Measurements from ENCODE around the gene SOX14.

The SOX14 gene

DNA sequence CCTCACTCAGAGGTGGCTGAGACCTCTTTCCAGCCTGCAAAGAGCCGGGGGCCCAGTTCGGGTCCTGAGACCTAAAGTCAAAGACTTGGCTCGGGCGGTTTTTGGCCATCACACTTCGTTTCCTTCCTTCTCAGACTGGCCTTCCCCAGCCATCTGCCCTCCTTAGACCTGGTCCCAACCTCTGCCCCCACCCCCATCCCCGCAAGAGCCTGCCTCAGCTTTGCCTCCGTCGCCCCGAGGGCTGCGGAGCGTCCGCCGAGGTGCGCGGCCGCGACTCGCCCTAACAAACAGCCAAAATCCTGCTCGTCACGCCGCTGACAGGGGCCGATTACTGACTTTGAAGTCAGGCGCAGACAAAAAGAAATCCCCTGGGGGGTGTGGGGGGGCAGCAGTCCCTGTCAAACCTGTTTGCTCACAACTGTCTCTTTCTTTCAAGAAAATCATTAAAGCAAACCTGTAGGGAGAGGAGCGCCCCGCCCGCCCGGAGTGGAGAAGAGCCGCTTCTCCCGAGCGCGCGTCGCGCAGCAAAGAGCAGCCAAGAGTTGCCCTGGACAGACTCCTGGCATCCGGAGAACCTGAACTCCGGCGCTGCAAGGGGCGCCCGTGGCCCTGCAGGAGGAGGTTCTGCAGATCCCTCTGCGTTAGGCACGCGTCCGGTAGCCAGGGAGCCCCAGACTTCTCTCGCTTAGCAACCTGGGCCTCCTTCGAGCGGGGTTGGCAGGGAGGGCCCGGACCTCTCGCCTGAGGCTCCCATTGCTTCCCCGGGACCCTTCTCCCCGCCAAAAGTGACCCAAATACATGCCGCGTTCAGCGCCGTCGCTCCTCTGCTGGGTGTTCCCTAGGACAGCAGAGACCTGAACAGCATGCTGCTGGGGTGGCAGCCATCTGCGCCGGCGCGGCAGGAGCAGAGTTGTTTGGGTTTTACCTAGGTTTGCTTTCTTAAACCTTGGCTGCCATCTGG is 4.5 kb downstream of the SOX14 start:
- no peak for DNase-seq (ENCODE audit: low spot score)

DNA sequence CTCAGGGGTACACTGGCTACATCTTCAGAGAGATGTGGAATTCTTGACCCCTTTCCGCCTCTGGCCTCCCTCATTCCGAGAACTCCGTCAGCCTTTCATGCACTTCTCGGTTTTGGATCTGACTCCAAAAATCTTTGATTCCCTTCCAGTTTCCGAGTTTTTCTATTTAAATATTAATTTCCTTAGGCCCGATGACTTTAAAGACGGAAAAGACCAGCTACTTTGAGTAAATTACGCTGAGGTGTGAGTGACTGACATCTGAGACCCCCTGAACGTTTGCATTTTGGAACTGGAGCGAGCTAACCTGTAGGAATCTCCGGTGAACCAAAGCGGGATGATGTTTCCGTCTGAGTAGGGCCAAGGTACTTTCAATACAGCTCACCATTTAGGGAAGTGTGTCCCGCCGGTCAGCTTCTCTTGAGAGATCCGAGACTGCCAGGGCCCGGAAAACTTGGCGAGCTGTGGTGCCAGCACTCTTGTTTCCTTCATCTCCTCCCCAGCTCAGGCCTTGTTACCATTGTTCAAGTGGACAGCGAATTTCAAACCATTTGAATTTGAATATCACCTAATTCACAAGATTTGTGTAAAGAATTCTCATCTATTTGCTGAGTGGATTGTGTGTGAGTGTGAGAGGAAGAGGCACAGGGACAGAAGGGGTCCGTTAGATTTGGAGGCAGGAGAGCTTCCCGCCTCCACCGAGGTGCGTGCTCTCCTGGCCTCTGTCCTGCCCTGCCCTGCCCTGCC is 5.4 kb downstream of the SOX14 start:
- DNase-seq (ENCODE audit: low spot score) = no peak

DNA sequence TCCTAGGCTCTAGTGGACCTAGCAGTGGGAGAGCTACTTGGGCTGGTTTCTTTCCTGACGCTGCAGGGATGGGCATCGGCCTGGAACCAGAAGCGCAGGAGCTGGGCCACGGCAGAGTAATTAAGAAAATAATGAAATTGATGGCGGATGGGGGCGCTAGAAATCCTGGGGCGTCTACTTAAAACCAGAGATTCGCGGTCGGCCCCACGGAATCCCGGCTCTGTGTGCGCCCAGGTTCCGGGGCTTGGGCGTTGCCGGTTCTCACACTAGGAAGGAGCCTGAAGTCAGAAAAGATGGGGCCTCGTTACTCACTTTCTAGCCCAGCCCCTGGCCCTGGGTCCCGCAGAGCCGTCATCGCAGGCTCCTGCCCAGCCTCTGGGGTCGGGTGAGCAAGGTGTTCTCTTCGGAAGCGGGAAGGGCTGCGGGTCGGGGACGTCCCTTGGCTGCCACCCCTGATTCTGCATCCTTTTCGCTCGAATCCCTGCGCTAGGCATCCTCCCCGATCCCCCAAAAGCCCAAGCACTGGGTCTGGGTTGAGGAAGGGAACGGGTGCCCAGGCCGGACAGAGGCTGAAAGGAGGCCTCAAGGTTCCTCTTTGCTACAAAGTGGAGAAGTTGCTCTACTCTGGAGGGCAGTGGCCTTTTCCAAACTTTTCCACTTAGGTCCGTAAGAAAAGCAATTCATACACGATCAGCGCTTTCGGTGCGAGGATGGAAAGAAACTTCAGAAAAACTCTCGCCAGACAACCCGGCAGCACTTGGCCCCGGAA is 6.1 kb downstream of the SOX14 start:
- DNase-seq (ENCODE audit: low spot score) = no peak

DNA sequence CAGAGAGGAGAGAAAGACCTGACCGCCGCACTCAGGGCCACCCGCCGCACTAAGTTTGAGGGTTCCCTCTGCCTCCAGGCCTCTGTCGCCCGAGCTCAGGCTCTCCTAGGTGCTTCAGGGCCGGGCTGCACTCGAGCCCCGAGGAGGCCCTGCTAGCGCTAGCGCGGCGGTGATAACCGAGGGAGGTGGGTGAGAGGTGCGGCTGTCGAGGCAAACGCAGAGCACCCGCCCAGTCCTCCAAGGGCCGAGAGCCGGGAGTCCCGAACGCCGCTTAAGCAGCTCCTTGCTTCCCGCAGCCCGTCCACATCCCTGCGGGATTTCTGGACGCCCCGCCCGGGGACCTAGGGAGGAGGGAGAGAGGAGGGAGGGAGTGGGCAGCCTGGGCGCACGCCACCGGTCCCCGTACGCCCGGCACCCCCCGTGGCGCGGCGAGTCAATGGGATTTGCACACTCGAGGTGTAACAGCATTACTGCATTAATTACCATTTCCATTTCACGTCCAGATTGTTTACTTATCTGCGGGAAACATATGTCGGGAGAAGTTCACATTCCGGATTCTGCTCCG is 6.8 kb downstream of the SOX14 start:
- DNase-seq (ENCODE audit: low spot score) = no peak

DNA sequence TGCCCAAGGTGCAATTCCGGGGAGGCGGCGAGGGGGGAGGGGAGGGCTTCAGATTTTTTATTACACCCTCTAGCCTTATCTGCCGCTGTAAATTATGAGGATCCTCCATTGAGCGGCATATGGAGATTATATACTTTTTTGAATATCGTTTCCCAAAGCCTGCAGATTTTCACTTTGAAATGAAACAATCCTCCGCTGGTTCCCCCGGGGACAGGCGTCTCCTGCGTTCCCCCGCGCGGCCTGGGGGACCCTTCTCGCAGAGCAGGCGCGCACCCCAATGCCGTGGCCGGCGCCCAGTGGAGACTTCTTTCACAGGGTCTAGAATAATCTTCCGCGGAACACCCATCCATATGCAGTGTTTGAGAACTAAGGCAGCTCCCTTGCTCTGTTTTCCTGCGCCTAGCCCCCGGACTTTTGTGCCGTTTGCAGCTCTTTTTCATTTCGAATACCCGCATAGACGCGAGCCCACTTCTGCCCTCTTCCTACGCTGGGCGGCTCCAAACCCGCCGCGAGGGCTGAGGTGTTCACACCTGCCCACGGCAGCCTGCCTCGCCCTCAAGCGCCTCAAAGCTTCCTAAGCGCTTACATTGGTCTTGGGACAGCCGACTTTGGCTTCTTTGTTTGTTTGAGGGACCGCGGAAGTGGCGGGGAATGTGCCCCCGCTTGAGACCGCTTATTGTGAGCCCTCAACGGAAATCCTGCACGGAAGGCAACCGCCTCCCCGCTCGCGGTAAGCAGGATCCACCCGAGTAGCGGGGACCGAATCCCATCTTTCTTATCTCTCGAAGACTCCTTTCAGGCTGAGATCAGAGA is 7.5 kb downstream of the SOX14 start:
- DNase-seq (ENCODE audit: low spot score) = no peak

DNA sequence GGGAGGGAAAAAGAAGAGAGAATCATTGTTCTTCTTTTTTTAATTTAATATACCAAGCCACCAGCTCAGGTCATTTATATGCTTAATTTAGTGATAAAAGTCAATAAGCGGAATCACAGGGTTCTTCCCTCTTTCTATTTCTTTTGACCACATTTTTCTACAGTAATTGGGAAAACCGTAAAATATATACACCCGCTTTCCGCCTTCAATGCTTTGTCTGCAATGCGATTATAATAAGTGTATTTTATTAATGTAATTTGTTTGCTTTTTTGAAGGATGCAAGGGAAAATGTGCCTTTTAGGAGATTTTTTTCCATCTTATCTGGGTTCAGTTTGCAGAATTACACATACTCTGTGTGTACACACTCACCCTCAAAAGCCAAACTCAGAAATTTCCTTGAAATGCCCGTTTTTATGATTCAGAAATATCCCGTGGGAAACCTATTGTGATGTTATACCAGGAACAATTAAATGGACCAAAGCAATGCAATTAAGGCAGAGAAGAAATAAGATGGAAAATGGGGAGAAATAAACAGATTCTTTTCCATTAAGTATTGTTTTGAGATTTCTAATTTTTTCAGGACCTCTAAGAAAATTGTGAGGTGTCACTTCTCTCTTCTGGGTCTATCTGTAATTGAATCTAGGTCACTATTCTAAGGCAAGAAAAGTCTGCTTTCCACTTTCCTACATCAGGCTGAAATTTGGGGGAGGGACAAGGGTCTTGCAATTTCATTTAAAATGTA is 8.3 kb downstream of the SOX14 start:
- DNase-seq (ENCODE audit: low spot score) = no peak

DNA sequence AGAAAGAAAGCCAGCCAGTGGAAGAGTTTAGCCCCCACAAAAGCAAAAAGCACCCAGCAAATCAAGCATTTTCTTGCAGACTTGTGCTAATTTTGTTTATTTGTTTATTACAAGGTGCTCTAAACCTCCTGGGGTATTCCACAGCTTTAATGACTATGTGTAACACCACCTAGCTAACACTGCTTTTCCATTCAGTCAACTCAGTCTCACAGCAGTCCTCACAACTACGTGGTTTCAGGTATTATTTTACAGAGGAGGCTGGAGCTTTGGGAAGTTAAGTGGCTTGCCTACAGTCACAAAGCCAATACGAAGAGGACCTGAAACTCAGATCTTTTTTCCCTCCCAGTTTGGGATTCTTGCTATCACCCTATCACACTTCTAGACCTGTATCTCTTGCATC is 14.8 kb downstream of the SOX14 start:
- no peak for DNase-seq (ENCODE audit: low spot score)

DNA sequence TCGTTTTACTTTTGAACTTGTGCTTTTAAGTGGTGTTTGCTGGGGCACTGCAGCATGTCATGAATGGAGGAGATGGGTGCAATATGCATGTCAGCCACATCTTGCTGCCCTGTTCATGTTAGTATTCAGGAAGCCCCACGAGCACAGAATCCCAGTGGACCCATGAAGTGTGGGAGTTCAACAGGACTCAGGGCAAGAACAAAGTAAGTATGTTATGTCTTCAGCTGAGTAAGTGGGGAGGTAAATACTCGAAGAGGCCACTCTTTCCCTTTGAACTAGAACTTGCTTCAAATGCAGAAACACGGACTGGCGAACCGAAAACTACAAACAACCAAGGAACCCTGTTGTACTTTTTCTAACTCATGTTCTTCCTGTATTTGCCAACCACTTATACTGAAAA is 23.4 kb downstream of the SOX14 start:
- no peak for DNase-seq (ENCODE audit: low spot score)

DNA sequence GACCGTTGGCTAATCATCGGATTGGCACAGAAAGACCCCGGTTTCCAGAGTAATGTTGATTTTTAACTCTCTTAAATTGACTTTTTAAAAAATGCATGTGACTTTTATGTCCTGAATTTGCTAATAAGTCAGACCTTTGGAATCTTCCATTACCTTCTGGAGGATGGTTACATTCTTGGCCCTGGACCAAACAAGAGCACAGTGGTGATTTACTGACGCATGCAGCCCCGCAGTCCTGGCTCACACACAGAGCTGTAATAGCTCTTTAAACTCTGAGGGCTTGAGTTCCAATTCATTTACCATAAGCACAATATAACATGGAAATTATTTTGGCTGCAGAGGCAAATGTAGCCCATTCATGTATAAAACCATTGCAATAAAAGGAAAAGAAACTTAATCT is 25.1 kb downstream of the SOX14 start:
- DNase-seq (ENCODE audit: low spot score) = no peak

DNA sequence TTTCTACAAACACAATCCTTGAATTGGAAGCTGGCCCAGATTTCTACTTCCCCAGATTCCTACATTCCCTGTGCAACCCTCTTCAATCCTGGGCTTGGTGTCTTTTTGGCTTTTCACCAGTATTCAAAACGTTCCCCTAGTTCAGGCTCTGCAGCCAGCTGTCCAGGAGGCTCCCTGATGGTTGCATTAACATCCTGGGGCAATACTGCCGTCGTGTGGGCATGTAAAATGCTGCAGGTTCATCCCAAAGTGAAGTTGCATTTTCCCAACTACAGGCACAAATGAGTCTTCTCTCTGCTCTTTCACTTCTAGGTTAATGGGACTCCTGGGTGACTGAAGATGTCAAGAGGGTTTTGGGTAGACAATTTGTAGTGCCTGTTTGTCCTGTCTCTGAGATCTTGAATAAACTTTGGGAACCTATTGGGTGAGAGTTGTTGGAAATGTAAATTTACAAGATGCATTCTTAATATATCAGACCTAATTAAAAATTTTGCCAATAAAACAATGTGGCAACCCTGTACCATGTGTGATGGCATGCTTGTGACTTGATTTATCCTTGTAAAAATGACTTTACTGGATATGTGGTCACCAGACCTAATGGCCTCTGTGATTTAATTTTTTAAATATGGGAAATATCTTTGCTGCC is 28.6 kb downstream of the SOX14 start:
- no peak for DNase-seq (ENCODE audit: low spot score)

DNA sequence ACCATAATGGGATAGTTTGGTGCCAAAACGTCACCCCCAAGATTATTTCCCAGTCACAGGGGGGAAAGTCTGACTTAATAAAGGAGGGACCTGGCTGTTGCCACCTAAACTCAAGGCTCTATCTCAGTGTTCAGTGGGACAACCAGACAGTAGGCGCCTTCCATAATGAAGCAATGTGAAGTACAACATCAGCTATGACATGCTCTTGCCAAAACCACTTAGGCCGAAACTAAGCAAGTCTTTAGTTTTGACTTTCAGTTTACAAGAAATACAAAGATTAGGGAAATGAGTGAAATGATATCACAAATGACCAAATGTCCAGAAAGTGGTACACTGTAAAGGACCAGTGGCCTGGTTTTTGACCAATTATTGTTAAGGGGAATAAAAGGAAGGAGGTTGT is 32.9 kb downstream of the SOX14 start:
- DNase-seq (ENCODE audit: low spot score) = no peak

DNA sequence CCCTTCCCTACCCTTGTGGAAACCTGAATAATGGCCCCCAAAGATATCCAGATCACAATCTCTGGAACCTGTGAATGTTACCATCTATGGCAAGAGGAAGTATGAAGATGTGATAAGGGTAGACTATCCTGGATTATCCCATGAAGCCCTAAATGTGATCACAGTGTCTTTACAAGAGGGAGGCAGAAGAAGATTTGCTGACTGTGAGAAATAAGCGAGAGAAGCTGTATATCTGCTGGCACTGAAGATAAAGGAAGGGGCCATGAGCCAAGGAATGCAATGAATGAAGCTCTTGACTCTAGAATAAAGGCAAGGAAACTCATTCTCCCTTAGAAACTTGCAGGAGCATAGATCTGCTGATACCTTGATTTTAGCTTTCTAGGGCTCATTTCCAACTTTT is 39.1 kb downstream of the SOX14 start:
- no peak for DNase-seq (ENCODE audit: low spot score)

DNA sequence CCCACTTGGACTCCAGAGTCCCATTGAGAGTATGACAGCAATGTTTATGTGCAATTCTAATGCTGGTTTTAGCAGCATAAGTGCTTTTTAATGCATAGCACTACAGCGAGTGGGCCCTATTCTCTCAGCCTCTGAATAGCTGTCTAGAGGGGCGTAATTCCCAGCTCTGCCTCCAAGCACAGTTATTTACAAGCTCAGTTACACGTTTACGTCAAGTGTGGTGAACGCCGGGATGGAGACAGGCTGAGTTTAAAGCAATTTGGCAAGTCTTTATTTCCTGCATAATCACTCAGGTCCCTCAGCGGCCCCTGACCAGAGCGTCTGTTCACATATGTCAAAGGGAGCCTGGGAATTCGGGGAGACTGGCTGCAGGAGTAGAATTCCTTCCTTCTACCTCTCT is 43.9 kb downstream of the SOX14 start:
- no peak for DNase-seq (ENCODE audit: low spot score)

DNA sequence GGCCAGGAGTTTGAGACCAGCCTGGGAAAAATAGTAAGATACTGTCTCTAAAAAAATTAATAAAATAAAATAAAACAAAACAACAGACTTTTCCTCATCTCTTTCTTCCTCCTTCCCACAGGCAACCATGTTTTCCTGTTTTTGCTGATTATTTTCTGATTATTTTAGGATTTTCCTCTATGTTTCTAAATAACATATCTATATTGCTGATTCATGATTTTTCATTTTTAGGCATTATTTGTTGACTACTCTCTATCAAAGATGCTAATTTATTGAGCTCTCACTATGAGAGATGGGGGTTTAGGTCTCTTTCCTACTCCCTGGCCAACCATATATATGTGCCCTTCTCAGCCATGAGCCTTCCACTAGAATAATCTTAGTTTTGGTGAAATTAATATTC is 45.4 kb downstream of the SOX14 start:
- DNase-seq (ENCODE audit: low spot score) = no peak

DNA sequence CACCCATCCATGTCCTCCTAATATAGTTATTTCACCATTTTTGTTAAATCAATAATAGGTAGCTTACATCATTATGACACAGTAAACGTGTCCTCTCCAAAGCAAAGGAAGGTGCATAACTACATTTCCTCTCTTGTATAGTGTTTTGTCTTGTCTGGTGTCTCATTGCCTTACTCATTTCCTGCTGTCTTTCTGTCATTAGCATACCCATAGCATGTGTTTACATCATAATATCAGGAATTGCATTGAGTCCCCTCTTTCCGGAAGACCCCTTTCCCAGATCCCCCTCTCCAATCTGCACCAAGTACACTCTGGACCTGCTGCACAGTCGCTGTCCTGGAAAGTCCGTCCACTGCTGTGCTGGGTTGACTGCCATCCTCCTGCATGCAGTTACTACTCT is 47.9 kb downstream of the SOX14 start:
- no peak for DNase-seq (ENCODE audit: low spot score)

DNA sequence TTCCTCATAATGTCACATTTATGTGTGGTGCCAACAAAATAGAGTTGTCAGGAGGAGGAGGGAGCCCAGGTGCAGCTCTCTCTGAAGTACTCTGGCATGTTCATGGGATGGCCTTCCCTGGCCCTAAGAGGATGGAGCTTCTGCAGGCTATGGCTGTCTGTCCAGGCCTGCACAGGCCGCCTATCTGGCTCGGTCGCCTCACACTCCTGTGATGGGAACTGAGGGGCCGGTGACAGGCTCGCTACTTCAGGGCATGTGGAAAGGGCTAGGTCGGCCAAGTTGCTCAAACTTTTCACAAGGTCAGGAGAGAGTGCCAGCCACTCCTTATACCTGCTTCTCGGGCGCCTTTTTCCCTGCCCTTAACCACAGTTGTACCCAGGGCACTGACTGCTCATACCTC is 51.1 kb downstream of the SOX14 start:
- no peak for DNase-seq (ENCODE audit: low spot score)
